Left hindlimb (tissue), 1 donor: ENCODE results near the gene SMARCC1.

Source experiments
- DNase-seq: peaks from one replicate; pipeline ENCODE4 v3.0.0-alpha.2; 2018

Gene SMARCC1

DNA sequence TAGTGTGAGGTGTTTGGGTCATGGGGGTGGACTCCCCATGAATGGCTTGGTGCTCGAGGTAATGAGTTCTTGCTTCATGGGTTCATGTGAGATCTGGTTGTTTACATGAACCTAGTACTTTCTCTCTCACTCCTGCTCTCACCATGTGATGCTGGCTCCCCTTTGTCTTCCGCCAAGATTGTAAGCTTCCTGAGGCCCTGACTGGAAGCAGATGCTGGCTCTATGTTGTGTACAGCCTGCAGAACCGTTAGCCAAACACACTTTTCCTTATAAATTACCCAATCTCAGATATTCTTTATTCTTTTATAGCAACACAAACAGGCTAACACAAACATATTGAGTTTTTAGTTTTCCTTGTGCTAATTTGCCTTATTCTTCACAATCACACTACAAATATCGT, 199.9 kb downstream of the SMARCC1 start:
- no peak for DNase-seq

DNA sequence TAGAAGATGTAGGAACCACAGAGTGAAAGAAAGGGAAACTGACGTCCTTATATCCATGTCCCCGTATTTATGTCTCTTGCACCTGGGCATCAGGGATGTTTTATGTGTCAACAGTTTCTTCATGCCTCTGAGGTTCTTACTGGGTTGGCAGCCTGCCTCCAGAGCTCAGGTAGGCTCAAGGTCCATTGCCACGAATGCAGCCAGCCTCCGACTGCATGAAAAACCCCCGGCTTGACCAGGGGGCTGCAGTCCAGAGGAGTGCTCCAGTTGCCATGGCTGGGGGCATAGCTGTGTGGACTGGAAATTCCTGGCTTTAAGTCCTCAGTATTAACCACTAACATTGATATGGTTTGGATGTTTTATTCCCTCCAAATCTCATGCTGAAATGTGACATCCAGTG, 200.3 kb downstream of the SMARCC1 start:
- DNase-seq, result no peak

DNA sequence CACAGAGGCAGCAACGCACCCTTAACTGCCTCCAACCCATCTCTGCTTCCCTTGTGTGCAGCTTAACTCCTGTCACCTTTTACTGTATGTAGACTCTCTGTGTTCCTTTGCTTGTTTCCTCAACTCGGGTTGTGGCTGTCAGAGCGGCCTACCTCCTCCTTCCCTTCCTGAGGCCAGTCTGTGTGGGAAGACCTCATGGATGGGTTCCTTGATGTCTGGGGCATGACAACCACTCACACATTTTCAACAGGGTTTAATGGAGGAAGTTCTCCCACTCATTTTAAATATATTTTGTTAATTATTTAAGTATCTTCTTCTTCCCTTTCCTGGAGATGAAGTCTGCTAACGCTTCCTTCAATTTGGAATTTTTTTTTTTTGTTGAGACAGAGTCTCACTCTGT, 201.2 kb downstream of the SMARCC1 start:
- DNase-seq, result no peak

DNA sequence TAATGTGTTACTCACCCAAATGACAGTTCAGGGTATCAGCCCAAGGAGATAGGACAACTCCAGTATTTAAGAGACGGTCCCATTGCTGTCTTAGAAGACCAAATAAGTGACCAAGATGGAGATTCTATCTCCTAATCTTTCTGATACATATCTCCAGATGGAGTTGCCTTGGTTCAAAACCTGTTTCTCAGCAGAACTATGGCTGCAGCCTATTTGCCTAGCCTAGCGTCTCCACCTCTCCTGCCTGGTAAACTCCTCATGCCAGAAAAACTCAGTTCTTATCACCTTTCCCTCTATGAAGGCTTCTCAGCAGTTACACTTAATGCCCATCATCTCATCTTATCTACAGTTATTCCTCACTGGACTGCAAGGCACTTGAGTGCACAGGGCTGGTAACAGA, 201.8 kb downstream of the SMARCC1 start:
- DNase-seq, result no peak

DNA sequence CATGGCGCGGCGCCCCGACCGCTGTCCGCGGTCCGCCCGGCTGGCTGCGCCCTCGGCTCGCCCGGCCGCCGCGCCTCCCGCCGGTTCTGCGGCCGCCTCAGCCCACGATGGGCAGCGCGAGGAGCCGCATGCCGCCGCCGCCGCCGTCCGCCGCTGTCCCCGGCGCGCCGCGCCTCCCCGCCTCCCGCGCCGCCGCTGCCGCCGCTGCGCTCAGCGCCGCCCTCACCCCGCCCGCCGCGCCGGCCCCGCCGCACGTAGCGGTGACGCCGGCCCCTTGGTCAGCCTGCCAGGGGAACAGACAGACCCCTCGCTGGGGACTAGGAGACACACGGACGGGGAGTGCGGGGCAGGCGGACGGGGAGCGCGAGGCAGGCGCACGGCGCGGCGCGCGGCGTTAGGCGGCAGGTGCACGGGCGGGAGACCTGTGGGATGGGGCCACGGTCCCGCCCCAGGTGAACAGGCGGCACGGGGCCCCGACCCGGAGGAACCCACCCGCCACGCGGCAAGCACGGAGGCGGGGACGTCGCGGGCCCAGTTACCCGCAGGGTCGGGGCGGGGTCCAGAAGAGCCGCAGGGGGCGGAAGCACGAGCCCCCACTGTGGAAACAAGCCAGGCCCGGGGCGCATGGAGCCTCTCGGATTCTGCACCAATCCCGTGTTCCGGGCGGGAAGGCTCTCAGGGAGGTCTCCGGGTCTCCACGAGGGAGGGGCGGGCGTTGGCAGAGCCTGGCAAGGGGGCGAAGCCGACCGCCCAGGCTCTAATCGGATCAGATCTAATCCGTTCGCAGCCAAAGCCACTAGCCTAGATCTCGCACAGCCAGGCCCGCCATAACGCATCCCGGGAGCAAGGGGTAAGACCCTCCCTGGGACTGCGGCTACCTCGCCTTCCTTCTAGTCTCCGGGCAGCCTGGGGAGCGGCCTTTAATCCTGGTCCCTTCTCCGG, 202.7 kb downstream of the SMARCC1 start, which contains the start of gene CSPG5:
Gene CSPG5, minus strand, starts transcription at position 175 of the 942 bp plus-strand sequence. Its CDS starts 172 bp downstream, at position 3.
- no peak for DNase-seq

DNA sequence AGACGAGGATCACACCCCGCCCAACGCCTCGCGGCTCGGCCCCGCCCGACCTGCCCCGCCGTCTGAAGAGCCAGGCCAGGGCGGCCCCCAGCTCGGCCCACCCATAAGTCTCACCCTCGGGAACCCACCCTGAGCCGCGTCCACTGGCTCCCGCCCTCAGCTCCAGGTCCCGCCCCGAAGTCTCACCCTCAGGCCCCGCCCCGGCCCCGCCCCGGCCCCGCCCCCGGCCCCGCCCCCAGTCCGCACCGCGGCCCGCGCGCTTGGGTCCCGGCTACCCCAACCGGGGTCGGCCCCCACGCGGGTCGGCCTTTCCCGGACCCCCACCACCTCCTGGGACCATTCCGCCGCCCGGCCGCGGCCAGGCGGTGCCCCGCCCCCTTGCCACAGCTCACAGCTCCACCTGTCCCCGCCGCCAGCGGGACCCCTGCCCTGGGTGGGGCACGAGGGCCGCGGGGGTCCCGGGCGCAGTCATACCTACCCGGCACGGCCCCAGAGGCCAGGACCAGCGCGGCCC, 203.5 kb downstream of the SMARCC1 start:
- DNase-seq, result peak; percentile 62

DNA sequence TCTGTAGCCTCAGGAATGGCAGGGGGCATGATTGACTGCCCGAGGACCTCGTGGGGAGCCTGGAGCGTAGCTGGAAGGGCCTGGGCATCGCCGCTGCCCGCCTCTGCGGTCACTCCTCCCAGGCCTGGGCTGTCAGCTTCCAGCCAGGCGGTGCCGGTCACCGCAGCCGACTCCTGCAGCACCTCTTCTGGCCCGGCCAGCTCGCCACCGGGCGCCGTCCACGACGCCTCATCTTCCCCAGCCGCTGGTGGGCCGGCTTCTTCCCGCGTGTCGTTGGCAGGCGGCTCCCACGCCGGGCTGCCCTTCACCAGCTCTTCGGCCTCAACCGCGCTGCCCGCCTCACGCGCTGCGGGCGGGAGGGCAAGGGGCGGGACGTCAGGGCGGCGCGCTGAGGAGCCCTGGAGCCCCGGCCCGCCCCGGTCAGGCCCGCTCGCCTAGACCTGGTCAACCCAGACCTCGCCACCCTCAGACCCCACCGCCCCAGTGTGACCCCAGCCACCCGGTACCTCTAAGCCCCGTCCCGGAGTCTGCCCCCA, 204.0 kb downstream of the SMARCC1 start:
- DNase-seq, result no peak

DNA sequence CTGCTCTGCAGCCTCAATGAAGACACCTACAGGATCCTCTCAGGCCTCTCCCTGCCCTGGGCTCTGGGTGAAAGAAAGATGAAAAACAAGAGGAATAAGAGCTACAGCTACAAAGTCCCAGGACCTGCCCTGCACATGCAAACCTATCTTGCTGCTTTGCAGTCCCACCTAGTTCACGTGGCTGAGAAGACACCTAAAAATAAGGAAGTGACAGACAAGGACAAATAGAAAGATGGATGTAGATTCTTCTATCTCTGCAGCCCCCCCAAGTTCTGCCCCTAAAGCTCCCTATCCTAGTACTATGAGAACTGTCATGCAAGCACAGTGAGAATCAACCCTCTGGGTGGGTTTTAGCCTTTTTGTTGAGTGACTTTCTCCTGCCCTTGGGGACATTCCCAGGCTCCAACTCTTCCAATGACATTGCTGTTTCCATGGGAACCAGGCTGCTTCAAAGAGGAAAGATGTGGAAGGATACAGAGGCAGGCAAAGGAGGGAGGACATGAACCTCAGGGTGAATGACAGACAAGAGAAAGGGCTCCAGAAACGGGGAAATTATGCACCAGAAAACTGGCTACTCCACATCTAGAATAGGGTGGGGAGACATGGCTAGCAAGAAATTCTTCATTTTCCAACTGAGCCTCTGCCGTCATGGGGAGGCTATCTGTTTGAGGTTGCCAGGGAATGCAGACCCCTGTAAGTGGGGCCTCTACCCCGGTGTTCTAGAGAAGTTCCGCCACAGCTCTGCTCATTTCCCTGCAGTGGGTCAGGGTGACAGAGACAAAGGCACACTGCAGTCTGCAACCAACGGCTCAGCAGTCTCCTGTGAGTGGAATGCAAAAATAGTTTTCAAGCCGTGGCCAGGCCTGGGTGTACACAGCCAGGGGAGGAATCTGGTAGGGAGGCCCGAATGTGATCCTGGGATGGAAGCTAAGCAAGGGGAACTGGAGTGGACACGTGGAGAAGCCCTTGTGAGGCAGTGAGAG, 208.2 kb downstream of the SMARCC1 start:
- no peak for DNase-seq

DNA sequence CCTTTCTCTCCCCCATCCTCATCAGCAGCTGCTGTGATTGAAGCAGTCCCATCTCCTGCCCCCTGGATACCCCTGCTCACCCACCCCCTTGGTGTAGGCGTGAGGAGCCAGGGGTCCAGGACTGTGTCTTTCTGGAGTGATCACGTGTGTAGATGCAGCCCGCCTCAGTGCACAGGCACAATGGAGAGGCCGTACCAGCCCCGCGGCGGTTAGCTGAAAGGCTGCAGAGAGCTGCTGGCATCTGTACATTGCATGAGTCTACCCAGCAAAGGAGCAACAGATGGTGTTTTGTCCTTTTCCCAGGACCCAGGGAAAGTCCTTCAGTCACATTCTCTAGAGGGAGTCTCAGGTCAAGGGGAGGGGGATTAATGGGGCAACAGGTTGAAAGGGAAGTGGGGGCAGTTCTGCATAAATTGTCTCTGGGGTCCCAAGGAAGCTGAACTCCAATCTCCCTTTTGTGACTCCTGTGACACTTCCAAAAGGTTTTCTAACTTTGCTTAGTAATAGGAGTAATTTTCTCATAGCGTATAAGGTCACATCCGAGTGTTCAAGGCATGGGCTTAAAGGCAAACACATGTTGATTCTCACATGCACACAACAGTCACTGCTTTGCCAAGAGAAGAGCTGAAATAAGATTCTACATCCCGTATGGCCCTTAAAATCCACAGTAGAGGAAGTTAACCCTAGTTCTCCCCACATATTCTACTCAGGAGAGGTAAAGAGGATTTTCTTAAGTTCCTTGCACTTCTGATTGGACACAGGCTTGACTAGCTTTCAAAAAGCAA, 210.1 kb downstream of the SMARCC1 start:
- DNase-seq, result no peak

DNA sequence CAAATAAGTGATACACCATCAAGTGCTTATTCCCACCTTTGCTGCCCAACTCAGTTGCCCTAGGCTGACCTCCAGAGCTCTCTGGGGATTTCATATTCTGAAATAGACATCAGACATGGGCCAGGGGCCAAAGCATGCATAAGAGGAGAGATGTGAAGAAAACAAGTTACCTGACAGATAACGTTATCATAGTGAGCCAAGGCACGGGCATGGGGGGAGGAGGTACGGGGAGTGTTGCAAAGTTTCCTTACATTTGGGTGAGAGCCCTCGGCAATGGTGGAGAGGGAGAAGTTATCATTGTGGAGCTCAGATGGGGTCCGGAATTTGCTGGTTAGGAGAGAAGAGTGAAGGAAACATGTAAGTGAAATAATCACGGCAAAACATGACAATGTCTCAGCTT, 212.8 kb downstream of the SMARCC1 start:
- DNase-seq, result no peak

DNA sequence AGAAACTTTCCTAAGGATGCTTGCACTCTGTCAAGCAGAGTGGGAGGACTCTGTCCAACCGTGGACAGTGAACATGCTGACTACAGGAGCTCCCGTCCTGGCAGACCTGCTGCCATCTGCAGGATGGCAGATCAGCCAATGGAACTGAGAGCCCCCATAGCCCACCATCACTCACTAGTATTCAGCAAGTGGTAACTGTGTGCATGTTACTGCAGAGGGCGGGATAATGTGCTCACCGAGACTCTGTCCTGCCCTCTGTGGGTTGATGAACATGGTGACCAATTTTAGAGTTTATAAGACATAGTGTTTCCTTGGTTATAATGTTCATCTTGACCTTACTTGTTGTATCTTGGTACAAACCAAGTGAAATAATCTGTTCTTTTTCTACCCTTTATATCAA, 214.5 kb downstream of the SMARCC1 start:
- no peak for DNase-seq

DNA sequence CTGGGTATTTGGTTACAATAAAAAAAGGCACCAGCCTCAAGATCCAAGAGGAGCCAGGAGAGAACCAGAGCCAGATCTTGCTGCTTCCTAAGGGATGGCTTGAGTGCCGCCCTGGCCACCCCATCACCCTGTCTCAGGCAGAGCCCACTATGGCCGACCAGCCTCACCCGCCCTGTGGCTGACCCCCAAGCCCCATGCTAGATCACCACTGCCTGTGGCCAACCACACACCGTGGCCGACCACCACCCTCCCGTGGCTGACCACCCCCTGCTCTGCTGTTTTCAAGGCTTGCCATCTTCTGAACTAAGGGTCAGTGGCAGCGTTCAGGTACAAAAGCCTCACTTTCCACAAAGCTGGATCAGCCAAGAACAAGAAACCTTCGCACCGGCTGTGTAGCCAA, 215.0 kb downstream of the SMARCC1 start:
- no peak for DNase-seq

DNA sequence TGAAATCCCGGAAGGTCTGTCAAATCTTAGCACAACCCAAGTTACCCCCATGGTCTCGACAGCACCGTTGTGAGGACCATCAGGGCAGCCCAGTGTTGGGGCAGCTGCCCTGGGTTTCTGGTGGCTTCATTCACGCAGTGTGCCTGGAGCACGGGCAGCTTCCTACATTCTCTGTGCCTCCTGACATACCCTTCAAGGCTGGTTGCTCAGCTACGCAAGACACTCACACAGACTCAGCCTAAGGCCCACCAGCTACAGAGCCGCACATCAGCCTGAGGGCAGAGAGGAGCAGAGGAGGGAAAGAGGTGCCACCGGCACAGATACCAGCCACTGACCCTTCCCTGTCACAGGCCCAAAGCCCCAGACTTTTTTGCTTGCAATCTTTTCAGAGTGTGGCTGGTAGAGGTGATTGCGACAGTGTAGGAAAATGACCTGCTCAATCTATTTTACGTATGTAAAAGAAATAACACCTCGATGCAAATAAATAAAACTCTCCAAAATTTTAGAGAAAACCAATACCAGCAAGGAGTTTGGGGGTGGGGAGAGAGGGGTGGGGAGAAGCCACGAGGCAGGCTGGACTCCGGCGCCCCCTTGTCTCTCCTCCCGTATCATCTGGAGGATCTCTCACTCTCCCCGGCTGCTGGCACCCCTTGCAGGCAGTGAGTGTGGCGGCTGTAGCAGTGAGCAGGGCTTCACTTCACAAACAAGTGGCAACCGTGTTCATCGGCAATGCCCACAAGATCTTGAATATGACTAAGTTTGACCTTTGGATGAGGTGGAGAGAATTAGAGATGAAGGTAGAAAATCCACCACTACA, 215.8 kb downstream of the SMARCC1 start:
- no peak for DNase-seq

DNA sequence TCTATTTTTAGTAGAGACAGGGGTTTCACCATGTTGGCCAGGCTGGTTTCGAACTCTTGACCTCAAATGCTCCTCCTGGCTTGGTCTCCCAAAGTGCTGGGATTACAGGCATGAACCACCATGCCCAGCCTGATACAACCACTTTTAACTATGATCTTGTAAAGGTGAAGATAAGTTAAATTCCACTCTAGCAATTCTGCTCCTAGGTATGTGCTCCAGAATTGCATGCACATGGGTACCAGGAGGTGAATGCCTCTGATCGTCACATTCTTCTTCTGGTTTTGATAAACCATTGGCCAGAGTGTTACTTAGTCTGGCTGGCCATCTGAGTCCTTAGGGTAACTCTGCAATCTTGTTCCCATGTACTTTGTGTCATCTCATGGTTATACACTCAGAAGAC, 225.3 kb downstream of the SMARCC1 start:
- DNase-seq, result no peak

DNA sequence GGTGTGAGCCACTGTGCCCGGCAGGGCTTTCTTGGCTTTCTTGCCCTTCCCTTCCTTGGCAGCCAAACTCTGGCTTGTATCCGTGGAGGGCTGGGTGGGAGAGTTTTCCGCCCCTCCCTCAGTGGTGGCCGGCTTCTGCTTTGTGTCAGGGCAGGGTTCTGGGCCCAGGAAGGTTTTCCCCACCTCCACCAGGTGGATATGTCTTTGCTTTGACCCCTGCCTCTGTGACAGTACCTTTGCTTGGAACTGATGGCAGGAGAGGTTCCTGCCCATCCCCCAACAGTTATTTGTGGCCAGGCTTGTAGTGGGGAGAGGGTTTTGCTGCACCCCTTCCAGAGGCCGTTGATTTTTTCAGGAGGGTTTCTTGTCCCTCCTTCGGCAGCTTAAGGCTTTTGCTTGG, 227.4 kb downstream of the SMARCC1 start:
- no peak for DNase-seq

DNA sequence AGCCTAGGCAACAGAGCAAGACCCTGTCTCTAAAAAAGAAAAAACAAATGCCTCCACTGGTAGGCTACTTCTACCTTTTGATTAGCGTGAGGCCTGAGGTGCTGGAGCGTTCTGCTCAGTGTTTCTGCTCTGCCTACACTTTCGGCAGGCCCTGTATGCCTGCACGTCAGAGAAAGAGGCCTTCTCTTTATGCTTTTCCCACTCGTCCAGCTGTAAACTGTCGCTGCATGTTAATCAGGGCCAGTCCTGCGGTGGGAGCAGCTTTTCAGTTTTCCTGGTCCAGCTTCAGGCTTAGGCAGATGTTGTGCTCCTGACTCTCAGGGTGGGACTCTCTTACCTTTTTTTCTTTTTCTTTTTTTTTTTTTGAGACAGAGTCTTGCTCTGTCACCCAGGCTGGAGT, 228.3 kb downstream of the SMARCC1 start:
- no peak for DNase-seq

DNA sequence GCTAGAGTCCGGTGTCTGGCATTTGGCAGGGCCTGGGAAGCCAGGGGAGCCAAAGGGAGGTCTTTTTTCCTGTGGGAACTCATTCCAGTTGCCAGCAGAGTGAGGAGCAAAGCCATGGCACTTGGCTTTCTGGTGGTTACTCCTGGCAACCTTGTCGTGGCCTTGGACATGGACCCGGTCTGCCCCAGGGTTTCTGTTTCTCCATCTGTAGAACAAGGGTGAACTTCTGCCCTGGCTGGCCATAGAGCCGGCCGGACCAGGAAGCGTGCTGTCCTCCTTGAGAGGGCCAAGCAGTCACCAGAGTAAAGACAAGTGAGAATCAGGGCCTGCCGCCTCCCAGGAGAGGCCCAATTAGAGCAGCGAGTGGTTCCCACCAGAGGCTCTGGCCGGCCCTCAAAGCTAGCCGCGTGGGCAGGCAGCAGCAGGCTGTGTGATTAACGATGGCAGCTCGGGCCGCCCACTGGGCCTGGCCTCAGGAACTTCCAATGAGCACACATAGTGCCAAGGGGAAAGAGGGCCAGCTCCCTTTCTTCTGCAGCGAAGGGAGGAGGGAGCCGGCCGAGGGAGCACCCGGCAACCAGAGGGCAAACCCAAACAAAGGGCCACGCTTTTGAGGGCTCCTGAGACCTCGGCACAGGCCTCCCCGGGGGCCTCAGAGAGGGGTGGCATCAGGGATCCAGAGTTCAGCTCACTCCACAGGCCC, 239.1 kb downstream of the SMARCC1 start:
- DNase-seq, result peak; percentile 43

DNA sequence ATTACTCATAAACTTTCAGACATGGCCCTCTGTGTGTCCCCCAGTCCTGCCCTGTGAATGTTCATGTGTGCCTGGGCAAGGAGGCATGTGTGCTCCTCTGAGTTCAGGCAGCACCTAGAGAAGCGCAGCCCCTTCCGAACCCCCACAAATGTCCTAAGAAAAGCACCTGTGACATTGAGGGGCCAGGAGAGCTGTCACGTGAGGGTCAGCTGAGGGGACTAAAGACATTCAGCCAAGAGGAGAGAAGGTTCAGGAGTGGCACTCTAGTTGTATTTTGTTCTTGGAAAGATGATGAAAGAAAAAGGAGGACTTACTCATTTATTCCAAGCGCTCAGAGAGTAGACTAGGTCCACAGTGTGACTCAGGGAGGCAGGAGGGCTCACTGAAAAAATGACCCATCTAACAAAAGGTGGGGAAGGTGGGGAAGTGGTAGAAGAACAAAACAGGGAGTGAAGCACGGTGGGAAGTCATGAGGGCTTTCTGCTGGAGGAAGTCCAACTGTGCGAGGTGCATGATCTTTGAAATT, 240.0 kb downstream of the SMARCC1 start:
- DNase-seq, result no peak

DNA sequence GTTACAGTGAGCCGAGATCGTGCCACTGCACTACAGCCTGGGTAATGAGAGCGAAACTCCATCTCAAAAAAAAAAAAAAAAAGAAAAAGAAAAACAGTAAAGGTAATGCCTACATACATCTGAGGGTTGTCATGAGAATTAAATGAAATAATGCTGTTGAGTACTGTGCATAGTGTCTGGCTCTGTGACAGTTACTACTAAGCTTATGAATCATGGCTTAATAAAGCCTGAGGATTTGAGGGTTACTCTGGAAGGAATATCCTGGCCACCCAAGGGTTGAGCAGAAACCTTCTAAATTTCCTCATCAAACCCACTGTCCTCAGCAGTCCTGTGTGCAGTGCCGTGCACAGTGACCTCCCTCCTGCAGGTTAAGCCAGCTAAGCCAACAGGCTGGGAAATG, 241.4 kb downstream of the SMARCC1 start:
- no peak for DNase-seq

DNA sequence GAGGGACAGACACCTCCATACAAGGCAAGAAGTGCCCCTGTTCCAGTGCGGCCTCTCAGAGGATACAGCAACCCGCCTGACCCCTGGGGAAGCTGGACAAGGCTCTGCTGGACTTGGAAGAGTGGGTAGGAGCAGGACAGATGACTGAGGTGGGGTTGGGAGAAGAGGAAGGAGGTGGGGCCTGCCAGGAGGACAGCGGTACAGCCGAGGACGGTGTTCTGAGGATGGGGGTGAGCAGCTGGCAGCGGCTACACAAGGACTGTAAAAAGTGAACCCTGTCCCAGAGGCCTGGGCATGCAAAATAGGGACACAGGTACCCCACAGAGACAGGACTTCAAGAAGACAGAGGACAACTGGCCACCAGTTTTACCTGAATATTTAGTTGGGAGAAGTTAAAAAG, 244.7 kb downstream of the SMARCC1 start:
- DNase-seq, result no peak
